ENCODE data around the gene PJA1. TPM values are rescaled to one million over a fixed set of nuclear protein-coding genes. Genes with fewer than 3 reads are reported as not detected.
A peak's percentile ranks its signal among the peaks of the same experiment; 100 is the strongest.

The PJA1 gene
- total RNA-seq, 3 donors from 2014 or later, result 4.4 to 18.8 (median 5.2) TPM

- Histone ChIP-seq H3K9me3 (no peaks in the 10 kb centered on the region), H3K4me3 (no peak overlapping the region), H3K36me3 (ENCODE audit: low read depth) (no peaks in the 10 kb centered on the region), H3K4me1 (ENCODE audit: low read depth) (no peaks in the 10 kb centered on the region)
- intact Hi-C loops (cut with DNase I, micrococcal nuclease), result no loop called here
- DNase-seq, result peak in 1 of 3 donors; percentile 17
- peak; percentile 43 for ATAC-seq
- no peak for TF ChIP-seq CTCF (IDR thresholded peaks at IDR 0.05)
Observed at GRCh38 chrX:69153060-69153730, 12.1 kb downstream of the PJA1 start.

DNA sequence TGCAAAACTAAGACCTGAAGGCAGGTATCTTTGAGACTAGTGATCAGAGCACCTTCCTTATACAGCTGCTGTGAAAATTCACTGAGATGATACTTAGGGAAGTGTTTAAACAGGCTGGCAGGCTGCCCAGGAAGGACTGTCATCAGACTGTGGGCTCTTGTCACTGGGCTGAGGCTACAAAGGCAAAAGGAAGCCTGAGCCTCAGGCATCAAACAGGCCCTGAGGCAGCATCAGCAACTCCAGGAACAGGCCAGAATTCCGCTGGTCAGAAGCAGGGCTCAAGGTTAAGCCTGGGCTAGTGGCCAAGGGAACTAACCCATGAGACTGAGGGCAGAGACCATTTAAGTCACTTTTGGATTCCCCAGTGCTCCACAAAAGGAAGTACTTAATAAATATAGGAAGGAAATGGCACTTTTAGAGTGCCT, 12.8 kb downstream of the PJA1 start:
- peak in 2 of 3 donors; percentile 47 to 69 for DNase-seq
- peak; percentile 56 for ATAC-seq
- Histone ChIP-seq H3K9me3 (no peaks in the 10 kb centered on the region), H3K36me3 (ENCODE audit: low read depth) (no peaks in the 10 kb centered on the region), H3K4me1 (ENCODE audit: low read depth) (no peaks in the 10 kb centered on the region), H3K4me3 (no peak overlapping the region)
- intact Hi-C loops (cut with DNase I, micrococcal nuclease), result no loop called here
- no peak for TF ChIP-seq CTCF (IDR thresholded peaks at IDR 0.05)

DNA sequence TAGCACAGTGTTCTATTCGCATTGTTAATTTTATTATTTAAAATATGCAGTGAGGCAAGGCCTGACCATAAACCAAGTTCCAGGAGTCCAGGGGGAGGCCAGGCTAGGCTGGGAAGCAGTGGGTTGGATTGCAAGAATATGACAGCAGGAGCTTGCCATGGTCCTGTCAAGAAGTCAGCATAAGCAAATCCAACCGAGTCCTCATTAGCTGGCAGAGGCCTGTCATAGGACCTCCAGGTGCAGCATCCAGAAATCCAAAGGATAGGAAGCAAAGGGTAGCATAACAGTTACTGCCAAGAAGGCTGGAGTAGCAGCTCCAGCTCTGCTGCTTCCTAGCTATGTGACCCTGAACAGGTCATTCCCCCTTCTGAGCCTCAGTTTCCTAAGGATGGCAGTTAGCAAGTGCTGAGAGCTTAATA, 13.4 kb downstream of the PJA1 start:
- no peak for ATAC-seq
- TF ChIP-seq CTCF (IDR thresholded peaks at IDR 0.05), result no peak
- no peaks in the 10 kb centered on the region for H3K9me3 ChIP-seq
- H3K4me1 ChIP-seq (ENCODE audit: low read depth), result no peaks in the 10 kb centered on the region
- no peak for DNase-seq
- no peak overlapping the region for H3K4me3 ChIP-seq
- intact Hi-C loops (cut with DNase I, micrococcal nuclease), result no loop called here
- no peaks in the 10 kb centered on the region for H3K36me3 ChIP-seq (ENCODE audit: low read depth)

DNA sequence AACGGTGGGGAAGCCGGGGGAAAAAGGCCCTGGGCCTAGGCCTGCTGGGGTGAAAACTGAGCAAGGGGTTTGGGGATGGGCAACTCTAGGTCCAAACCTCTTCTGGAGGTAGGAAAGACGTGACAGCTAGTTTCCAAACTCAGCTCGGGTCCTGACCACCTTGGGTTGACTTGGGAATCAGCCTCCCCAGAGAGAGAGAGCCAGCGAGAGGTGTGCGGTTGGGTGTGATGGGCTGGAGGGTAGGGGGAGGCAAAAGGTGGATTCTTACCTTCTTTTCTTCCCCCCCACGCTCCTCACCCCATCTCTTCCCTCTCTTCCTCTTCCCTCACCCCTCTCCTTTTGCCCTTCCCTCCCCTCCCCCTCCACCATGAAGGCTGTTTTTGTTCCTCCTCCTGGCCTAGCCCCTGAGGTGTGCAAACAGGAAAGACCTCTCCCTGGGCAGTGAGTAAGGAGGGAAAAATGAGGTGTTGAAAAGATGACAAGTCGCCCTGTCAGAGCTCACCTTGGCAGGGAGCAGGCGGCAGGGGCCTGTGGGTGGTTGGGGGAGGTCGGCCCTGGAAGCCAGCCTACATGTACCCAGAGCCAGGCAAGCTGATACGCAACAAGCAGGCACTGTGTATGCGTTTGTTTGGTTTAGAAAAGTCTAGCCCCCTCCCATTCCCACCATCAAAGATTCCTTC, 14.8 kb downstream of the PJA1 start:
- no peak for ATAC-seq
- intact Hi-C loops (cut with DNase I, micrococcal nuclease), result no loop called here

More for the DNA sequence above, 14.8 kb downstream of the PJA1 start:
- TF ChIP-seq CTCF (IDR thresholded peaks at IDR 0.05), result no peak
- Histone ChIP-seq H3K4me3 (no peak overlapping the region), H3K36me3 (ENCODE audit: low read depth) (no peaks in the 10 kb centered on the region), H3K4me1 (ENCODE audit: low read depth) (no peaks in the 10 kb centered on the region), H3K9me3 (no peaks in the 10 kb centered on the region)
- DNase-seq, result no peak

All from mucosa of descending colon (tissue), 3 donors.